Activated gamma-delta T cell treated with Interleukin-2 at 50 U/mL for 16 hours (primary cell): ENCODE data around the gene DOP1A.
"Not testable (repeated sequence)": the region's sequence is repeated elsewhere in the genome, so short reads cannot be mapped to it uniquely, and the experiment has no call there.

Experiments
- DNase-seq: peaks from one replicate; pipeline ENCODE4 v3.0.0-alpha.2; 2020

Gene DOP1A

DNA sequence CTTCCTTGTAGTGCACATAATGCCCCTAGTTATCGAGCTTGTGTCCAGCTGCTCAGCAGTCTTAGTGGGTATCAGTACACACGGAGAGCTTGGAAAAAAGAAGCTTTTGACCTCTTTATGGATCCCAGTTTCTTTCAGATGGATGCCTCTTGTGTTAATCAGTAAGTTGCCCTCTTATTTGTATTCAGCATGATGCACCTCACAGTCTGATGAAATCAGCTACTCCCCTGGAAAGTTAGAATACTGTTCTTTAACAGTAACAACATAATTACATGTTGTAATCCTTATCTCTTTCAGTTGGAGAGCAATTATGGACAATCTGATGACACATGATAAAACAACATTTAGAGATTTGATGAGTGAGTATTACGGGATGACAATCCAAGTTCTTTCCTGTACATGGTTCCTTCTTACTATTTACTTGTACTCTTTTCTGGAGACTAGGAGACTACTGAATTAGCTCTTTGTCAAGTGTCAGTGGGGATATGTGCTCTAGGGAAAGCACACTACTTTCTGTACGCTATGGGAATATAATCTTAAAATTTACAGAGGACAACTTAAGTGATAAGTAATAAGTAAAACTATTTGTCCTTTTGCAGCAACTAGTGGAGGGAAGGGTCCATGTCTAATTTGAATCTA lies 86.5 kb downstream of the DOP1A start:
- no peak for DNase-seq

DNA sequence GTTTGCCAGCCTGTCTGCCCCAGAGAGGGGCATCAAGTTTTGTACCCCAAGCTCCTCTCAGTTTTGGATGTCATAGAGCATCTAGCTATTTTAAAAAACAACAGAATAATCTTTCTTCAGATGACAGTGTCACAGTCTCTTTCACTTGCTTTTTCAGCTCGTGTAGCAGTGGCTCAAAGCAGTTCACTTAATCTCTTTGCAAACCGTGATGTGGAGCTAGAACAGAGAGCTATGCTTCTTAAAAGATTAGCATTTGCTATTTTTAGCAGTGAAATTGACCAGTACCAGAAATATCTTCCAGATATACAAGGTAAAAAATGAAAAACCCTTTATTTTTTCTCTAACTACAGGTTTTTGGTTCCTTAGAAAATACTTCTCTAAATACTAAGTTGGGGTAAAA lies 88.3 kb downstream of the DOP1A start:
- no peak for DNase-seq

DNA sequence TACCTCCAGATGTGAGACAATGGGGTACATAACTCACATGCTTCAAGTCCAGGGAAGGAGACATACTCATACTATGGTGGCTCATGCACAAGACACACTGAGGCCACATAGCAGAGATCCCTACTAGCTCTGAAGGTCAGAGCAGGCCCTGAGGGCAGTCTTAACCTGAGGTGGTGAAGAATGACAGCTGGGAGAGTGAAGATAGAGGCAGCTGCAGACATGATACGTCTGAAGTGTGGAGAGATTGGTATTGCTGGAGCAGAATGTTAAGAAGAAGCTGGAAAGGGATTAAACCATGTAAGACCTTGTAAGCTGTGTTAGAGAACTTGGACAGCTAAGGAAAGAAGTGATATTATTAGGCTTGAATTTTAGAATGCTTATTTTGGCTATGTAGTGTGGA lies 92.7 kb downstream of the DOP1A start:
- DNase-seq = no peak

DNA sequence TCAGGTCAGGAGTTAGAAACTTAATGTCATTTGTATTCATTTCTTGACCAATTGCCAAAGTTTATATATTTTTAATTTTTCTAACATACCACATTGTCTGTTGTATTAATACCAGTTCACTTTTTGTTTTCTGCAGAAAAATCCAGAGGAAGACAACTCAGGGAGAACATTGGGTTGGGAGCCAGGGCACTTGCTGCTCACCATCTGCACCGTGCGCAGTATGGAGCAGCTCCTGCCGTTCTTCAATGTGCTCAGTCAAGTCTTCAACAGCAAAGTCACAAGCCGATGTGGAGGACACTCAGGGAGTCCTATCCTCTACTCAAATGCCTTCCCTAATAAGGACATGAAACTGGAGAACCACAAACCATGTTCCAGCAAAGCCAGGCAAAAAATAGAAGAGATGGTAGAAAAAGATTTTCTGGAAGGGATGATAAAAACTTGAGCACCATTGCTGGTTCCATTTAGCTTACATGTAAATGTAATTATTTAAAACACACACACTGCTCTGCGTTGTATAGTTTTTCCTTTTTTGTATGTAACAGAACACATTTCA lies 100.3 kb downstream of the DOP1A start:
- no peak for DNase-seq

DNA sequence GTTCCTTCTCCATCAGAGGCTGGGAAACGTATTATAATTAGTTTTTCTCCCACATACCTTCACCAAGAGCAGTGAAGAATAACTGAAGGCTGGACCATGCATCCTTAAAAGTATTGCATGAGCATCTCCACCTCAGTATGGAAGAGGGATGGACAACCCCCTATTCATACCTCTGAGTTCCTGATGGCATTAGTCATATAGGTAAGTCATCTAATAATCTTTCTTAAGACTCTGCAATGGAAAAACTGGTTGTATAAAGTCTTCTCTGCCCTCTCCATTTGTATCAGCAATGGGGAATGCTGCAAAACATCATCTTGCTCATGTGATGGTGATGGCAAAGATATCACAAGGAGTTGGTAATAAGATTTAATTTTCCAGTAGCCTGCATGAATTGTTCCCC lies 101.1 kb downstream of the DOP1A start:
- DNase-seq = no peak

DNA sequence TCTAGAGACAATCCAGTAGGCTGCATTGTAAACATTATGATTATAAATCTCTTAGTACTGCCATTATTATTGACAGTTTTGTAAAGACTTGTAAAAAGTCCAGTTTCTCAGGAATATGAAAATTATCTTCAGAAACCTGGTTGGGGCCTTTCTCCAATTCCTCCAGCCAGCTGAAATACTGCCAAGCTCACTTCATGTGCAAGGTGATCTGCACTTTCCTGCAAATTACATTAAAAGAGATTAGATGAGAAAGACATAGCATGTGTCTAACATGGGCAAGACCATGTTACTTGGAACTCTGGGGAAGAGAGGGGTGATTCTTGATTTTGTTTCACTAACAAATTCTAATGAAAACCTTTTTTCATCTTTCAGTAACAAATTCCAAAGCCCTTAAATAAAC lies 101.6 kb downstream of the DOP1A start:
- DNase-seq = no peak

DNA sequence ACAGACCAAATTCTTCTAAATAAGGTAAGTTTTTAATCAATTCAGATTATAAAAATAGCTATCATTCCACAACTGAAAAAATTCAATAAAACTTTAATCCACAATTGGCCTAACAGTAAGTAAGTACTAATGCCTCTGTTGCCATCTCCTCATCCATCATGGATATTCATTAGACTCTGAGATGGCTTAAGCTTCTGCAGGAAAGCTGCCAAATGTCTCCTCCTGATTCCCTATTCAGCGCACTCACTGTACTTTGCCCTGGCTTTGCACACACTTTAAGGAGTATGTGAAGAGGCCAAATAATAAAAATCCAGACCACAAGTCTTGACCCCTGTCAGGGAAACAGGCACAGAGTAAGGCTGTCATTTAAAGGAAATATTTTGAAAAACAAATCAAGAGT lies 102.0 kb downstream of the DOP1A start:
- DNase-seq = no peak

DNA sequence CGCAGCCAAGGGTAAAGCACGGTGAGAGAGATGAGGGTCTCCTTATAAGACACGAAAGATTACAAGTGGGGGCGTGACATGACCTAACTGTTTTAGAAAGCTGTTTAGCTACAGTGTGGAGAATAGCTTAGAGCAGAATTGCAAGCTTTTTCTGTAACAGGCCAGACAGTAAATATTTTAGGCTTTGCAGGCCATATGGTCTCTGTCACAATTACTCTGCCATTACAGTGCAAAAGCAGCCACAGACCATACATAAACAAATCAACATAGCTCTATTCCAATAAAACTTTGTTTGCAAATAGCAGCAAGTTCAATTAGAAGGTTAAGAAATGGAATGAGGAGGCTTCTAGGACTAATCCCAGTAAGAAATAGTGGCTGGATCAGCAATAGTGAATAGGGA lies 108.8 kb downstream of the DOP1A start:
- no peak for DNase-seq

DNA sequence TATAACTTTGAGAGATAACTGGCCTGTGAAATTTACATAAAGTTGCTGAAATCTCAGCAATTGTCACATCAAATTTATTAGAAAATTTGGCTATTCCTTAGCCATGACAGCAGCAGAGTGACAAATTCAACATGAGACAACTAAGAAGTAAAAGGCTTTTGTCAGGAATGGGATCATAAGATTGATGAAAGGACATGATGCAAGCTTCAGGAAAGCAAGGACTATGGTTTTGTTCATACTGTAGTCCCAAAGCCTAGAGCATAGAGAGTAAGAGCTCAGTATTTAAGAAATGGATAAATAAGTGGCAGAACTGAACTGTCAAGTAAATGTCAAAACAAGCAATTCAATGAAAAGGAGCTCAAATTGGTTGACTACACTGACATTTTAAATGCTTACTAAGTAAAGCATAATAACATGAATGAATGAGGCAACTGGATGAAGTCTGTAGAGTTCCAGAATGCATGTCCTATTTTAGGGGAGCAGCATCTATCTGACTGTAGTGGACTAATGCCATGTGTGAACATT lies 113.0 kb downstream of the DOP1A start:
- DNase-seq = no peak

DNA sequence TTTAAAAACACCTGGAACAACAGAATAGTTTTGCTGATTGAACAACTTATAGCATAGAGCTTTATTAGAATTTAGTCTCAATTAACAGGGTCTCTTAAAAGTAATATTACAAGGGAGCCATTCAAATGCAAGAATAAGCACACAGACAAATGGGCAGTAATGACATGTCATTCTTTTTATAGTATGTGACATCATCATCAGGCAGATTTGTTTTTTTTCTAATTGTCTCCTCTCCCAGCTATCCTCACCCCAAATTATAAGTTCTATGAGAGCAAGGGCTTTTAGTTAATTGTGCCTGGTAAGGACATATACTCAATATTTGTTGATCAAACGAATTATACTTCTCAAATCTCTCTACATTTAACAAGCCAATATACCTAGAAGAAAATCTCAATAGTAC lies 114.6 kb downstream of the DOP1A start:
- DNase-seq = no peak

DNA sequence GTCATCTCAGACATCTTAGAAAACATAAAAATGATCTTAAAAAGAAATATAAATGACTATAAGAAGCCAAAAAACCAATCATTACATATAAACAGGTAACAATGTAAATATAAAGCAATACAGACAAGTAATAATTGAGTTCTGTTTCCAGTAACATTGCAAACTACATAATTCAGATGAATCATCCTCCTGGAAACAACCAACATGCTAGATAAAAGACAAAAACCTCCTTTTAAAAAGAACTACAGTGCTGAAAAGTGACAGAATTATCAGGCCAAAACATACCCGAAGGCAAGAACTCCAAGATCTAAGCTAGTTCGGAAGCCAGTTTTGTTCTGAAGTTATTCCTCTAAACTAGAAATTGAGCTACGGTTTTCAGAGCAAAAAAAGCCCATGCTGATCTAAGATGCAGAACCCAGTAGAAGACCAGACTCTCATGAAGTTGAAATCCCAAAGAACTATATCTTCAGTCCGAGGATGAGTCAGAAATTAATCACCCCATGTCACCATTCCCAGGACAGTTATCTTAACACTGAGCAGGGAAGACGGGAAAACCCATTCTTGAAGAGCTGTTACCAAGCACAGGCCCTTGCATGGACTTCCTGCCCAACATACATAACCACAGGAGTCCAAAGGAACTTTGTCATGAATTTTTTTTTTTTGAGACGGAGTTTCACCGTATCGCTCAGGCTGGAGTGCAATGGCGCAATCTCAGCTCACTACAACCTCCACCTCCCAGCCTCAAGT lies 115.8 kb downstream of the DOP1A start:
- DNase-seq = no peak

DNA sequence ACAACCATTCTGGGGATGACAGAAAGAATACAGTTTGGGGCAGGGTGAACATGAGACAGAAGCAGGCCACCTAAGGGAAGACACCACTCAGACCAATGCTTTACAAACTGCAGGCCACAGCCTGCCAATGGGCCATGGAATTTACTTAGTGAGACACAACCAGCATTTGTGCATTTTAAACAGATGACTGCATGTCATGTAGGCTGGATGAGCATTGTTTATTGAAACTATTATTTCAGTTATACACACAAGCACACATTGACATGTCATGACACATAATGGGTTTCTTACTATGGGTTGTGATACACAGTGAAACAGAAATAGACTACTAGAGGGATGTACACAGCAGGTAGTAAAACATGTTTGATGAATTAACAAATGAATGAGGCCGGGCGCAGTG lies 117.6 kb downstream of the DOP1A start:
- no peak for DNase-seq

DNA sequence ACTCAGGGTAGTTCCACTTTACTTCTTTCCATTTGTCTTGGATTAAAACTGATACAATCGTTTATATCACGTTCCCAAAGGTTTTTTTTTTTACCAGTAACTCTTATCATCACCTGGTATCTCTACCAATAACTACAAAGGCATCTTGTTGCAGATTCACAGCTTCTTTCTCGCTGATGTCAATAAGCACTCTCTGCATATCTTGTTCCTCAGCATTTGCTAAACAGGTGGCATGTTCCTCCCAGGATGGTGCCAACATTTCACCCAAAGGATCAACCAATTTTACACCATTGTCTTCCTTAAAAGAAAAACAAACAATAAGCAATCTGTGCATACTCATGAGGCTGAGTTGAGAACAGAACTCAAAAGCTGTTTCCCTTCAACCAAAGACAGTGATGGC lies 121.0 kb downstream of the DOP1A start:
- DNase-seq = no peak

DNA sequence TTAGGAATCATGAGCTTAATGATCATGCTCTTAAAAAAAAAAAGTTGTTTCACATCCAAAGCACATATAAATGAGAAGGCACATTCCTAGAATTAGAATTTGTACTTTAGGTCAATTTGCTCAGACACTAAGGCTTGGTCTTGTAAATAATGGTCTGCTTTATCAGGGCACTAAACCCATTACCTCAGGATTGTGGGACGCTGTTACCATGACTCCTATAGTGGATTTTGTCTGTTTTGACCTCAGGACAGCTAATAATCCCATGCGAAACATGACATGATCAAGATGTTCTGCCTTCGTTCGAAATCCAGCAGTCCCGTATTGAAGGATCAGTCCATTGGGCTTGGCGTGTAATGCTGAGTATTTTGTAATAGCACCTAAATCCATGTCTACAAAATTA lies 123.2 kb downstream of the DOP1A start:
- DNase-seq = no peak

DNA sequence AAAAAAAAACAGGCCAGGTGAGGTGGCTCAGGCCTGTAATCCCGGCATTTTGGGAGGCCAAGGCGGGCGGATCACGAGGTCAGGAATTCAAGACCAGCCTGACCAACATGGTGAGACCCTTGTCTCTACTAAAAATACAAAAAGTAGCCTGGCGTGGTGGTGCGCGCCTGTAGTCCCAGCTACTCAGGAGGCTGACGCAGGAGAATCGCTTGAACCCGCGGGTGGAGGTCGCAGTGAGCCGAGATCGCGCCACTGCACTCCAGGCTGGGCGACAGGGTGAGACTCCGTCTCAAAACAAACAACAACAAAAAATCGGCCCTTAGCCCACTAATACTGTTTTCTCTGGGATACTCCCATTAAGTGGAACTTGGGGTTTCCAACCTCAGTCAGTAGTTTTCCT lies 124.5 kb downstream of the DOP1A start:
- not testable (repeated sequence) for DNase-seq

DNA sequence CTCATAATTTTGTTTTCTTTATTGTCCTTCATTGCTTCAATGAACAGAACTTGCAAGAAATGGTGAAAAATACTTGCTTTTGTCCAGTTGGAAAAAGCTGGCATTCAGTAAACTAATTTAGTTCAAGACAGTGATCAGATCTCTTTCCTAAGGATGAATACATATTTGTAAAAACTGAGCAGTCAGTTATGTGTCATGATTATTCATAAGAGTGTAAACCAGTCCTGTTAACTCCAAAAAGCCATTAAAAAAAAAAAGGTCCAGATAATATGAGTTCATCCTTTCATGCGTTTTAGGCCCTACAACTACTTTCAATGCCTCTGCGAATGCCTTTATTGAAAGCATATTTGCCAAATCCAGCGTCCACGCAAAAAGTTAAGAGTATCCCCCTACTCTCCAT lies 125.0 kb downstream of the DOP1A start:
- DNase-seq = no peak

DNA sequence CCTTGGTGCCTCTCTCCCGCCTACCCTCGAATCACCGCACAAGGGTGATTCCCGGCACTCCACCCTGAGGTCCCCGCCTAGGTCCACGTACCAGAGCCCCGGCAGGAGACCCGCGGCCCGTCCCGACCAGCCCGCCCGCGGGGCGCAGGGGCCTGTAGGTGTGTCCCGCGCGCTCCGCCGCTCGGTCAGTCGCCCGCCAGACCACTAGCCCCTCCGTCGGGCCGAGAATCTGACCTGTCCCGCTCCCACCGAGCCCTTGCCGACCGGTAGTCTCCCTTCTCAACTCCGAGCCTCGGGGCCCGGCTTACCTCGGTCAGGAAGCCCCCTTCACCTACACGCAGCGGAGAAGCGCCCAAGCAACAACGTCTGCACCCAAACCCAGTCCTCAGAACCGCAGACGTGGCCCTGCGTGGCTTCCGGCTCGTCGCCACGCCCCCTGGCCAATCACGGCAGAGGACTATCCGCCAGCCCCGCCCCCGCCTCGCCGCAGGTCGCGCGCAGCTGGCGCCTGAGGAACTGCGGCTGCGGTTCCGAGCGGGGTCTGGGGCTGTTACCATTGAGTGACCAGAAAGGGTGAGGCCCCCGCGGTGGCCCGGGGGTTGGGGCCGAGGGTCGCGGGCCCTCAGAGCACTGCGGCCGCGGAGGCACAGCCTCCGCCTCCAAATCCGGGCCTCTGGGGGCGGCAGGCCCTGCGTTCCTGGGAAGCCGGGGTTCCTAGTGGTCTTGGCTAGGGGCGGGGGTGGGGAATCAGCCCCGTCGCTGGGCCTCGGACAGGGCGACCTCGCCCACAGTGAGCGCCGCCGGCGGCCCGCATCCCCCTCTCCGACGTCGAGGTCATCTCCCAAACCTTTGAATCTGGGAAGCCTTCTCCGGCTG lies 125.6 kb downstream of the DOP1A start, which contains the start of the genes PGM3 and RWDD2A:
Gene PGM3, minus strand, starts transcription at position 395 of the 876 bp plus-strand sequence. CDS start 2,253 bp downstream, outside the sequence.
Gene RWDD2A, plus strand, starts transcription at position 487 of the 876 bp plus-strand sequence. CDS start 1,095 bp downstream, outside the sequence.
- DNase-seq = peak; percentile 88

DNA sequence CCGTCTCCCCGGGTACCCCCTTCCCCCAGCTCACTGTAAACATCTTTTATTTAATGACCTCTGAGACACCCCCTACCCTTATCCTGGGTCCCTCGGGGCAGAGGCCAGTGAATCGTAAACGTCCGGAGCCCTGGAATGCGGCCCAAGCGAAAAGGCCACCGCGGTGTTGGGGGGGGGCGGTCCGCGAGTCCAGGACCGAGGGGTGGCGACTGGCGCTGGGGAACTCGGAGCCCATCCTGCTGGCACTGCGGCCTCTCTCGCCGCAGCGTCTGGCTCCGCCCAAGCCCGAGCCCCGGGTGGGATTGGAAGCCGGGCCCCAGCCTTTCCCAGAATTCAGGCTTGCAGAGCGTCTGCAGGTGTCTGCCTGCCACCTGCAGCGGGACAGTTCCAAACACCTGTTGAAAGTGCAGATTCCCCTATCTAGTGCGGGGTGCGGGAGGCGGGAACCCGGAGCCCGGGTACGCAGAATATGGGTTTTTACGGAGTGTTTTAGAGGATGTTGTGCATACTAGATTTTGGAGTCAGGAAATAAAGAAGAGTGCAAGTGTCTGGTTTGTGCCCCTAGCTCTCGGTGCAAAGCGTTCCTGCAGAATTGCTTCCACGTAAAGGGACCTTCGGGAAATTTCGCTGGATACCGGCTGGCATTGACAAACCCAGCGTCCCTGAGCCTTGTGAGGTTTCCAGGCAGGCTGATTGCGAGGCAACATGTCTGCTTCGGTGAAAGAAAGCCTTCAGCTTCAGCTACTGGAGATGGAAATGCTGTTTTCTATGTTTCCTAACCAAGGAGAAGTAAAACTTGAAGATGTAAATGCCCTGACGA lies 126.5 kb downstream of the DOP1A start:
- DNase-seq = peak; percentile 7

DNA sequence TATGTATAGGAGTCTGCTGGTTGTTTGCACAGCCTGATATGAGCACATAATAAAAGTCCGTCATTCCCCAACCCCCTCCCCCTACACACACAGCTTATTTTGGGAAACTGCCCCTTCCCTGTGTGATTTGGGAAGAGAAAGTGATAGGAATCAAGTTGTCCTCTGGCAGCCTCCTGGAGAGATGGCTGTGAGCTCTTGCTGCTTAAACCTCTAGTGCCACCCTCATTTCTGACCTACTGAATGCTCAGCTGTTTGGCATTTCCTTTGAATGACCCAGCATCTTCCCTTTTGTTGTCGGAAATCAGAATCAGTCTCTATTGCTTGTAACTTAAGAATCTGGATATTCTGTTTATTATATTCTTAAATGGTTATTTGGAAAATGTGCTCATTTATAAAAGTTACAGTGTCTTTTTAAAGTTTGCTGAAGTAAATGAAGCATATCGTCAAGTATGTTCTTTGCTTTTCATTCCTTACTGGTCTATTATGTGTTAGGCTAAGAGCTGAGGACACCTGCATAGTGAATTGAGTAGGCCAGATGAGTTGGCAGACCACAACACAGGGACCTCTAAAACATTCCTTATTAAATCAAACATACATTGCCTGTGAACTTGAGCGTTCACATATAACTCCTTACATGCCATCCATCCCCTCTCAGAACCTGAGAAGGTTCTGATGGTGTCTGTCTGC lies 131.2 kb downstream of the DOP1A start:
- DNase-seq = no peak

DNA sequence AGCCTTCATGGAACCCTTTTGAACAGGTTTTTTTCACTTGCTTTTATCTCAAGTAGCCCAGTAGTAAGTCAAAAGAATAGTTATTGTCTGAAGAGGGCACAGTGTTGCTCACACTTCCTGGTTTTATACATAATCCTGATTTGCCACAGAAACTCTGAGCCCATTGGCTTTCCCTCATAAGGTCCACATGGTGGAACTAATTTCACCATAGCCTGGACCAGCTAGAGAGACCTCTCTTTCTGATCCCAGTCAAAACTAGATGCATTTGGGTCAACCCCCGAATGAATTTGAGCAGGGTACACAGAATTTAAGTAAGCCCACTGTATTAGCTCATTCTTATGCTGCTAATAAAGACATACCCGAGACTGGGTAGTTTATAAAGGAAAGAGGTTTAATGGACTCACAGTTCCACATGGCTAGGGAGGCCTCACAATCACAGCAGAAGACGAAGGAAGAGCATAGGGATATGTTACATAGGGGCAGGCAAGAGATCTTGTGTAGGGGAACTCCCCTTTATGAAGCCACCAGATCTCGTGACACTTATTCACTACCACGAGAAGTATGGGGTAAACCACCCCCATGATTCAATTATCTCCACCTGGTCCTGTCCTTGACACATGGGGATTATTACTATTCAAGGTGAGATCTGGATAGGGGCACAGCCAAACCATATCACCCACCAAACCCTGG lies 131.8 kb downstream of the DOP1A start:
- no peak for DNase-seq

DNA sequence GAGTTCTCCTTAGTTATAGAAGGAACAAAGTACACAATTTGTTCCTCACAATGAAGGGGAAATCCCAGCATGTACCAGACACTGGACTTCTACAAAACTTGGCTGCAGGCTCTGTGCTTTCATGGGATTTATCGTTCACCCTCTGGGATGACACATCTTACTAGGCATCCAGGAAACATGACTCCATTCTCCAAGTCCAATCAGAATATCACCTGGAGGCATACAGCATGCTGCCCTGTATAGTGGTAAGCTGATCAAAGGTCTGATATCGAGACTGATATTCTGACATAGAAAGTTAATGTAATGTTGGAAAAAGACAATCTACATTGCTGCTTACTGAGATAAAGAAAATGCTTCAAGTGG lies 132.4 kb downstream of the DOP1A start:
- DNase-seq = no peak
